Measurements from ENCODE around the gene HES3.

HES3 gene

GRCh38 chr1:6237093-6237492, 6.9 kb upstream of the HES3 start:
- no peak for TF ChIP-seq CTCF (IDR thresholded peaks at IDR 0.05; ENCODE audit: low read depth, low read length)
- DNase-seq (ENCODE audit: extremely low read depth, low read depth) = no peak

- no peak for TF ChIP-seq CTCF (IDR thresholded peaks at IDR 0.05; ENCODE audit: low read depth, low read length)
- DNase-seq (ENCODE audit: extremely low read depth, low read depth) = no peak
Measured at GRCh38 chr1:6239213-6239752, 4.7 kb upstream of the HES3 start.

GRCh38 chr1:6239950-6240768, 3.8 kb upstream of the HES3 start:
- DNase-seq (ENCODE audit: extremely low read depth, low read depth) = no peak
- TF ChIP-seq CTCF (IDR thresholded peaks at IDR 0.05; ENCODE audit: low read depth, low read length) = no peak

GRCh38 chr1:6241107-6241886, 2.7 kb upstream of the HES3 start:
- TF ChIP-seq CTCF (IDR thresholded peaks at IDR 0.05; ENCODE audit: low read depth, low read length) = no peak
- DNase-seq (ENCODE audit: extremely low read depth, low read depth) = no peak

- TF ChIP-seq CTCF (IDR thresholded peaks at IDR 0.05; ENCODE audit: low read depth, low read length) = no peak
- no peak for DNase-seq (ENCODE audit: extremely low read depth, low read depth)
Measured at GRCh38 chr1:6241887-6242740, 1.9 kb upstream of the HES3 start.

- DNase-seq (ENCODE audit: extremely low read depth, low read depth) = no peak
- no peak for TF ChIP-seq CTCF (IDR thresholded peaks at IDR 0.05; ENCODE audit: low read depth, low read length)
Measured at GRCh38 chr1:6243053-6243834, 735 bp upstream of the HES3 start.
